ENCODE results near the gene UCK2. TPM values are rescaled to one million over a fixed set of nuclear protein-coding genes. Genes with fewer than 3 reads are reported as not detected.

Gene UCK2
- total RNA-seq, 1 experiment from 2014 or later = 77.9 TPM

DNA sequence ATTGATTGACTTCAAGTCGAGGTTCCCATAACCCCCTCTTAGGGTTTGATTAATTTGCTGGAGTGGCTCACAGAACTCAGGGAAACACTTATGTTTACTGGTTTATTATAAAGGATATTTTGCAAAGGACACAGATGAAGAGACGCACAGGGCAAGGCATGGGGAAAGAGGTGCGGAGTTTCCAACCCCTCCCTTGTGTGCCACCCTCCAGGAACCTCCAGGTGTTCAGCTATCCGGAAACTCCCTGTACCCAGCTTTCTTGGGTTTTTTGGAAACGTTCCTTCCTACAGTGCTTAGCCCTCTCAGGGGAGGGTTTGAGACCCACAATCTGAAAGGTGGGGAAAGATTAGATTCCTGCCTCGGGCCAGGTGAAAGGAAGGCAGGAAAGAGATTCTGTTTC is 48.2 kb downstream of the UCK2 start:
- no peak overlapping the region for H3K9ac ChIP-seq (ENCODE audit: extremely low read depth, insufficient read length, low read length)
- no peak overlapping the region for H3K4me2 ChIP-seq (ENCODE audit: insufficient read depth, insufficient read length, low read length)
- no peak overlapping the region for H3K18ac ChIP-seq (ENCODE audit: insufficient read length, low read depth, low read length)
- H2BK120ac ChIP-seq (ENCODE audit: low read depth, low read length, poor library complexity, severe bottlenecking) = no peak overlapping the region
- H3K79me1 ChIP-seq (ENCODE audit: insufficient read depth, low read depth, low read length, poor library complexity, severe bottlenecking) = peaks cover 11% of the 10 kb centered on the region
- H2BK20ac ChIP-seq (ENCODE audit: low read depth, low read length, poor library complexity, severe bottlenecking) = no peak overlapping the region
- no peak for DNase-seq
- H3K9me3 ChIP-seq (ENCODE audit: control insufficient read depth, low read depth, low read length) = no peaks in the 10 kb centered on the region
- H3K4ac ChIP-seq (ENCODE audit: low read depth, low read length) = no peak overlapping the region
- no peak overlapping the region for H4K5ac ChIP-seq (ENCODE audit: insufficient read length, low read depth, low read length)
- peaks cover 57% of the 10 kb centered on the region; the same call in 1 of the 2 replicates for H3K79me2 ChIP-seq (ENCODE audit: insufficient read depth, low read length)
- H2BK5ac ChIP-seq (ENCODE audit: insufficient read length, low read length) = no peak overlapping the region
- H3K9me3 Mint-ChIP-seq = peaks cover 26 to 48% of the 10 kb centered on the region in 2 experiments
- H2AFZ ChIP-seq (ENCODE audit: low read length) = no peak overlapping the region
- no peaks in the 10 kb centered on the region for H3K23me2 ChIP-seq (ENCODE audit: insufficient read length, low read depth, low read length, poor library complexity, severe bottlenecking)
- no peak overlapping the region for H3K4me3 Mint-ChIP-seq
- no peak overlapping the region for H2BK15ac ChIP-seq (ENCODE audit: low read depth, low read length)
- H4K8ac ChIP-seq (replicated peaks; ENCODE audit: insufficient read length, low read depth, low read length) = no peak overlapping the region
- TF ChIP-seq CTCF (conservative IDR thresholded peaks at IDR 0.05) = no peak
- no peaks in the 10 kb centered on the region for H3K27me3 ChIP-seq (ENCODE audit: insufficient read depth, low read length)
- no peaks in the 10 kb centered on the region; the same call in 1 of the 2 replicates for H3K4me1 ChIP-seq (ENCODE audit: insufficient read depth, low read length)
- H3K27me3 Mint-ChIP-seq (ENCODE audit: low read depth) = no peaks in the 10 kb centered on the region
- H3K23ac ChIP-seq (ENCODE audit: insufficient read length, low read depth, low read length) = no peak overlapping the region
- no peaks in the 10 kb centered on the region for H4K20me1 ChIP-seq (ENCODE audit: control insufficient read depth, insufficient read depth, insufficient read length)
- 0 out of 7 replicates have a peak overlapping the region, but pooled peaks of 1 of the 3 experiments have one; percentile 44 for H3K27ac Mint-ChIP-seq
- H2BK12ac ChIP-seq (ENCODE audit: insufficient read length, low read depth, low read length) = no peak overlapping the region
- H3K27ac ChIP-seq (ENCODE audit: insufficient read length, low read depth, low read length) = no peak overlapping the region
- no peak overlapping the region for H3K14ac ChIP-seq (ENCODE audit: insufficient read depth, low read length)
- no peak overlapping the region for H4K91ac ChIP-seq (ENCODE audit: insufficient read length, low read depth, low read length)
- H3T11ph ChIP-seq (ENCODE audit: low read length) = no peak overlapping the region
- H3K56ac ChIP-seq (ENCODE audit: insufficient read length, low read depth, low read length) = no peak overlapping the region
- peaks cover 26 to 29% of the 10 kb centered on the region in 2 experiments for H3K4me1 Mint-ChIP-seq
- no CpG with 5 or more reads among the region's 6 CpGs for WGBS (ENCODE audit: extremely low coverage, insufficient read length, low lambda C conversion rate)
- H2AK5ac ChIP-seq (ENCODE audit: insufficient read length, low read length) = no peak overlapping the region
- peaks cover 45 to 68% (median 49%) of the 10 kb centered on the region in 3 experiments for H3K36me3 Mint-ChIP-seq (ENCODE audit: insufficient read depth in 1 of 3, low read depth in 3 of 3)
